Neural progenitor cell (in vitro differentiated cells): ENCODE results near the gene FAM117B. TPM values are rescaled to one million over a fixed set of nuclear protein-coding genes. Genes with fewer than 3 reads are reported as not detected.

Experiments
- DNase-seq: peaks from one replicate; pipeline ENCODE4 v3.0.0-alpha.2; 2016; ENCODE audit warnings: low spot score
- H2AFZ ChIP-seq: fragments of 200-600 bp; sonication (generic); replicated peaks from 2 replicates; pipeline ENCODE4 v1.6.1; 2016; ENCODE audit warnings: antibody characterized with exemption
- H3F3A ChIP-seq: fragments of 200-600 bp; sonication (generic); 2 replicates; pipeline ENCODE4 v1.6.1; 2016; ENCODE audit warnings: antibody characterized with exemption, low read depth
- H3K27ac ChIP-seq: fragments of 200-600 bp; sonication (generic); 2 replicates; pipeline ENCODE4 v1.5.1; 2016; ENCODE audit warnings: mild to moderate bottlenecking
- H3K27me3 ChIP-seq: fragments of 200-600 bp; sonication (generic); 2 replicates; pipeline ENCODE4 v1.6.1; 2016; ENCODE audit warnings: mild to moderate bottlenecking, moderate library complexity
- H3K36me3 ChIP-seq: fragments of 200-600 bp; sonication (generic); 2 replicates; pipeline ENCODE4 v1.5.1; 2016
- H3K4me1 ChIP-seq: fragments of 200-600 bp; sonication (generic); 2 replicates; pipeline ENCODE4 v1.6.1; 2016; ENCODE audit warnings: mixed run types
- H3K4me2 ChIP-seq: fragments of 200-600 bp; sonication (generic); 2 replicates; pipeline ENCODE4 v1.6.1; 2016
- H3K4me3 ChIP-seq: fragments of 200-600 bp; sonication (generic); 2 replicates; pipeline ENCODE4 v1.5.1; 2016
- H3K79me2 ChIP-seq: fragments of 200-600 bp; sonication (generic); 2 replicates; pipeline ENCODE4 v1.6.1; 2016; ENCODE audit warnings: low read depth
- H3K9ac ChIP-seq: fragments of 200-600 bp; sonication (generic); 2 replicates; pipeline ENCODE4 v1.6.1; 2016
- H3K9me3 ChIP-seq: fragments of 200-600 bp; sonication (generic); 2 replicates; pipeline ENCODE4 v1.5.1; 2016; ENCODE audit warnings: low read depth
- H4K20me1 ChIP-seq: fragments of 200-600 bp; sonication (generic); 2 replicates; pipeline ENCODE4 v1.6.1; 2016; ENCODE audit warnings: low read depth
- H3K27ac Mint-ChIP-seq: 3 replicates; pipeline ENCODE4 v1.8.0; 2021; ENCODE audit warnings: mixed read lengths
- H3K27me3 Mint-ChIP-seq: 2 replicates; pipeline ENCODE4 v1.8.0; 2022; ENCODE audit warnings: low read depth, mild to moderate bottlenecking, inconsistent platforms, moderate library complexity, mixed read lengths; ENCODE audit not compliant: insufficient read depth
- H3K36me3 Mint-ChIP-seq: 3 replicates; pipeline ENCODE4 v1.8.0; 2021; ENCODE audit warnings: mixed read lengths
- H3K4me1 Mint-ChIP-seq: 3 replicates; pipeline ENCODE4 v1.8.0; 2021; ENCODE audit warnings: mixed read lengths
- H3K4me3 Mint-ChIP-seq: 3 replicates; pipeline ENCODE4 v1.8.0; 2021; ENCODE audit warnings: mild to moderate bottlenecking, moderate library complexity, mixed read lengths
- H3K9me3 Mint-ChIP-seq: 3 replicates; pipeline ENCODE4 v1.8.0; 2020; ENCODE audit warnings: mixed read lengths
- EZH2 ChIP-seq: fragments of 200-600 bp; sonication (generic); IDR thresholded peaks from 2 replicates; pipeline ENCODE4 v1.6.1; 2017; ENCODE audit warnings: antibody characterized with exemption, mild to moderate bottlenecking, moderate library complexity
- EZH2phosphoT487 ChIP-seq: fragments of 200-600 bp; sonication (generic); IDR thresholded peaks from 2 replicates; pipeline ENCODE4 v1.6.1; 2017; ENCODE audit warnings: antibody characterized with exemption
- total RNA-seq: library from RNA; depleted of rRNA; stranded (reverse); fragments of >200 nt; gene quantifications from 2 replicates; pipeline ENCODE4 v1.2.3, GENCODE V29; 2015; ENCODE audit warnings: low replicate concordance
- TF ChIP-seq, protein P1 (sequence below): fragments of 200-600 bp; sonication (generic); IDR thresholded peaks from 2 replicates; pipeline ENCODE4 v1.5.1; 2017; ENCODE audit warnings: antibody characterized with exemption, mild to moderate bottlenecking

FAM117B gene
- total RNA-seq, 1 donor from 2014 or later = 17.5 TPM

DNA sequence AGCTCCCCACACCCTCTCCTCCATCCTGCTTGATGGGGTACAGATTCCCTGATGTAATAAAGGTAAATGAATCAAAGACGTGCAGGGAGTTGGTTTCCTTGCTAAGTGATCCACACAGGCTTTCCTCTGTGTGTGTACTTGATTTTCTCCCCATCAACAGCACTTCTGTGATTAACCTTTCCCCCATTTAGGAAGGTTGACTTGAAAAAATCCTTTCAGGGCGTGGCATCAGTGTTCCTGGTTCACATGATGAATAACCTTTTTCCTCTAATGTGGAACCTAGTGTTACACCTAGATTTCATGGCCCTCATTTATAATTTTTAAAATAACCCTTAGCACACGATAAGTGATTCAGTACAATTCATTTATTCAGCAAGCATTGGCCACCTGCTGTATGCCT is 121.8 kb downstream of the FAM117B start:
- peaks cover 35% of the 10 kb centered on the region for H3K36me3 Mint-ChIP-seq
- Histone ChIP-seq H3F3A (no peaks in the 10 kb centered on the region), H3K79me2 (no peaks in the 10 kb centered on the region), H3K4me3 (no peak overlapping the region), H3K4me1 (no peaks in the 10 kb centered on the region), H3K27me3 (no peaks in the 10 kb centered on the region), H3K9me3 (no peaks in the 10 kb centered on the region), H4K20me1 (no peaks in the 10 kb centered on the region), H3K4me2 (no peak overlapping the region), H3K9ac (no peak overlapping the region), H2AFZ (no peak overlapping the region), H3K27ac (no peak overlapping the region), H3K36me3 (peaks cover 9% of the 10 kb centered on the region)
- H3K27me3 Mint-ChIP-seq = peaks cover 2% of the 10 kb centered on the region
- no peak overlapping the region for H3K4me3 Mint-ChIP-seq
- peaks cover 5% of the 10 kb centered on the region for H3K9me3 Mint-ChIP-seq
- no peak overlapping the region for H3K27ac Mint-ChIP-seq
- H3K4me1 Mint-ChIP-seq = no peaks in the 10 kb centered on the region
- no peak for DNase-seq
- TF ChIP-seq EZH2phosphoT487 (no peak), EZH2 (no peak)
- TF ChIP-seq, protein P1, sequence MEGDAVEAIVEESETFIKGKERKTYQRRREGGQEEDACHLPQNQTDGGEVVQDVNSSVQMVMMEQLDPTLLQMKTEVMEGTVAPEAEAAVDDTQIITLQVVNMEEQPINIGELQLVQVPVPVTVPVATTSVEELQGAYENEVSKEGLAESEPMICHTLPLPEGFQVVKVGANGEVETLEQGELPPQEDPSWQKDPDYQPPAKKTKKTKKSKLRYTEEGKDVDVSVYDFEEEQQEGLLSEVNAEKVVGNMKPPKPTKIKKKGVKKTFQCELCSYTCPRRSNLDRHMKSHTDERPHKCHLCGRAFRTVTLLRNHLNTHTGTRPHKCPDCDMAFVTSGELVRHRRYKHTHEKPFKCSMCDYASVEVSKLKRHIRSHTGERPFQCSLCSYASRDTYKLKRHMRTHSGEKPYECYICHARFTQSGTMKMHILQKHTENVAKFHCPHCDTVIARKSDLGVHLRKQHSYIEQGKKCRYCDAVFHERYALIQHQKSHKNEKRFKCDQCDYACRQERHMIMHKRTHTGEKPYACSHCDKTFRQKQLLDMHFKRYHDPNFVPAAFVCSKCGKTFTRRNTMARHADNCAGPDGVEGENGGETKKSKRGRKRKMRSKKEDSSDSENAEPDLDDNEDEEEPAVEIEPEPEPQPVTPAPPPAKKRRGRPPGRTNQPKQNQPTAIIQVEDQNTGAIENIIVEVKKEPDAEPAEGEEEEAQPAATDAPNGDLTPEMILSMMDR = no peak

DNA sequence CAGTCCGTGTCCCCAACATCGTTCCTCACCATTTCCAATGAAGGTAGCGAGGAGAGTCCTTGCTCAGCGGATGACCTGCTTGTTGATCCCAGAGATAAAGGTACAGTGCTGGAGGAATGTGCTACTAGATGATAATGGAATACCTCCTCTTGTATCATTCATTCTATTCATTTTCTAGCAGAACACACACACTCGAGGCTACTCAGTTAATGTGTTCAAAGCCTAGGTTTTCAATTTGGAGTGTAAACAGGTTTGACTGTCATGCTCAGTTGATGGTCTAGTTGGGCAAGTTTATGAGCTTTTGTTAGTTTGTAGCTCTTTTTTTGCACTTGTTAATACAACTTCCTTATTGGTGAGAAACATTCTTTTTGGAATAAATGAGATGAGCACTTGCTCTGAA is 122.6 kb downstream of the FAM117B start:
- TF ChIP-seq EZH2phosphoT487 (no peak), EZH2 (no peak)
- TF ChIP-seq, protein P1 = no peak
- Histone ChIP-seq H3F3A (no peaks in the 10 kb centered on the region), H3K4me2 (no peak overlapping the region), H3K4me3 (no peak overlapping the region), H3K36me3 (peaks cover 9% of the 10 kb centered on the region), H3K9me3 (no peaks in the 10 kb centered on the region), H4K20me1 (no peaks in the 10 kb centered on the region), H3K27ac (no peak overlapping the region), H3K79me2 (no peaks in the 10 kb centered on the region), H3K4me1 (no peaks in the 10 kb centered on the region), H2AFZ (no peak overlapping the region), H3K9ac (no peak overlapping the region), H3K27me3 (no peaks in the 10 kb centered on the region)
- H3K27ac Mint-ChIP-seq = no peak overlapping the region
- peaks cover 2% of the 10 kb centered on the region for H3K27me3 Mint-ChIP-seq
- peaks cover 30% of the 10 kb centered on the region for H3K36me3 Mint-ChIP-seq
- DNase-seq = no peak
- no peaks in the 10 kb centered on the region for H3K4me1 Mint-ChIP-seq
- peaks cover 5% of the 10 kb centered on the region for H3K9me3 Mint-ChIP-seq
- no peak overlapping the region for H3K4me3 Mint-ChIP-seq

DNA sequence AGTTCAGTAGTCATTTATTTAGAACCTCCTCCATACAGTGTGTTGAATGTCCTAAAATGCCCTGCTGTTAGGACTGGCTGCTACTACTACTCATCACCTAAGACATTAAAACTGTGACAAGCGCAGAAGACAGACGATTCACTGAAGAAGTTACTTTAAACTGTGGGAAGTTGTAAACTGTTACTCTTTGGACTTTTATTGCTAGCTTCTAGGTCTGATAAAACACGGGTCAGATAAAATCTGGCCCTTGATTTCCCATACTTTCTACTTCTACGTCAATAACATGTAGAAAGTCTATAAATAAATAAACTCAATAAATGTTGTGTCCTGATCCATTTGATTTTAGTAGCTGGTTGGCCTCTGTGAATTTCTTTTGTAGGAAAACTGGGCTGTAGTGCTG is 123.4 kb downstream of the FAM117B start:
- no peaks in the 10 kb centered on the region for H3K9me3 ChIP-seq
- no peak overlapping the region for H3K27ac Mint-ChIP-seq
- TF ChIP-seq, protein P1 = no peak
- TF ChIP-seq EZH2 = no peak
- no peak for TF ChIP-seq EZH2phosphoT487
- H3F3A ChIP-seq = no peaks in the 10 kb centered on the region
- peaks cover 9% of the 10 kb centered on the region for H3K36me3 ChIP-seq
- no peak for DNase-seq
- H3K79me2 ChIP-seq = no peaks in the 10 kb centered on the region
- H4K20me1 ChIP-seq = no peaks in the 10 kb centered on the region
- H3K9ac ChIP-seq = no peak overlapping the region
- peaks cover 31% of the 10 kb centered on the region for H3K36me3 Mint-ChIP-seq
- H3K4me1 Mint-ChIP-seq = no peaks in the 10 kb centered on the region
- H3K27me3 ChIP-seq = no peaks in the 10 kb centered on the region
- no peak overlapping the region for H3K4me3 ChIP-seq
- no peak overlapping the region for H3K27ac ChIP-seq
- no peak overlapping the region for H3K4me3 Mint-ChIP-seq
- no peaks in the 10 kb centered on the region for H3K4me1 ChIP-seq
- H3K4me2 ChIP-seq = no peak overlapping the region
- no peaks in the 10 kb centered on the region for H3K27me3 Mint-ChIP-seq
- H2AFZ ChIP-seq = no peak overlapping the region
- H3K9me3 Mint-ChIP-seq = peaks cover 2% of the 10 kb centered on the region

DNA sequence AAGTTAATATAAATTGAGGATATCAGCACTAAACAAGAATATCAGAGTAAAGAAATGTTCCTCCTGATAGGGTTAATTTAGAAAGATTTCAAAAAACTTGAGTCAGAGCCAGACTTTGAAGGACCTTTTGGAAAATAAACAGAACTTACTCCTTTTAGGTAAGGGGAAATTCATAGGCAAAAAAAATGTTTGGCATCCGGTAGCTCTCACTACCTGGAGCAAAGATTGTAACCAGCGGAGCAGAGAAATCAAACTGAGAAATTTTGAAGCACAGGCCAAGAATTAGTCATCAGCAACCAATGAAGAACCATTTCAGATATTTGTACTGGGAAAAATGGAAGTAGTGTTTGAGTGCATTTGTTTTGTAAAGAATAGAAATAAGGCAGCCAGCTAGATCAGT is 123.8 kb downstream of the FAM117B start:
- Histone ChIP-seq H3K79me2 (no peaks in the 10 kb centered on the region), H3K9ac (no peak overlapping the region), H3K36me3 (peaks cover 9% of the 10 kb centered on the region), H3K4me2 (no peak overlapping the region), H3K27me3 (no peaks in the 10 kb centered on the region), H3K9me3 (no peaks in the 10 kb centered on the region), H3K27ac (no peak overlapping the region), H4K20me1 (no peaks in the 10 kb centered on the region), H3F3A (no peaks in the 10 kb centered on the region), H3K4me3 (no peak overlapping the region), H3K4me1 (no peaks in the 10 kb centered on the region), H2AFZ (no peak overlapping the region)
- Mint-ChIP-seq H3K27me3 (no peaks in the 10 kb centered on the region), H3K27ac (no peak overlapping the region), H3K9me3 (no peaks in the 10 kb centered on the region), H3K36me3 (peaks cover 29% of the 10 kb centered on the region), H3K4me1 (no peaks in the 10 kb centered on the region), H3K4me3 (no peak overlapping the region)
- no peak for DNase-seq
- TF ChIP-seq EZH2 = no peak
- TF ChIP-seq, protein P1 = no peak
- TF ChIP-seq EZH2phosphoT487 = no peak
